H4 (cell line): Measurements from ENCODE around the gene PBXIP1. TPM values are rescaled to one million over a fixed set of nuclear protein-coding genes. Genes with fewer than 3 reads are reported as not detected.

ENCODE experiments used
- DNase-seq: peaks from one replicate; pipeline ENCODE4 v3.0.0-alpha.2; 2015; ENCODE audit warnings: low spot score
- total RNA-seq: library from RNA; depleted of rRNA; stranded (reverse); fragments of >200 nt; shearing (Covaris generic); gene quantifications from 2 replicates; pipeline ENCODE4 v1.2.3, GENCODE V29; 2014

Gene PBXIP1
- total RNA-seq, 1 experiment from 2014 or later = 22.8 TPM

DNA sequence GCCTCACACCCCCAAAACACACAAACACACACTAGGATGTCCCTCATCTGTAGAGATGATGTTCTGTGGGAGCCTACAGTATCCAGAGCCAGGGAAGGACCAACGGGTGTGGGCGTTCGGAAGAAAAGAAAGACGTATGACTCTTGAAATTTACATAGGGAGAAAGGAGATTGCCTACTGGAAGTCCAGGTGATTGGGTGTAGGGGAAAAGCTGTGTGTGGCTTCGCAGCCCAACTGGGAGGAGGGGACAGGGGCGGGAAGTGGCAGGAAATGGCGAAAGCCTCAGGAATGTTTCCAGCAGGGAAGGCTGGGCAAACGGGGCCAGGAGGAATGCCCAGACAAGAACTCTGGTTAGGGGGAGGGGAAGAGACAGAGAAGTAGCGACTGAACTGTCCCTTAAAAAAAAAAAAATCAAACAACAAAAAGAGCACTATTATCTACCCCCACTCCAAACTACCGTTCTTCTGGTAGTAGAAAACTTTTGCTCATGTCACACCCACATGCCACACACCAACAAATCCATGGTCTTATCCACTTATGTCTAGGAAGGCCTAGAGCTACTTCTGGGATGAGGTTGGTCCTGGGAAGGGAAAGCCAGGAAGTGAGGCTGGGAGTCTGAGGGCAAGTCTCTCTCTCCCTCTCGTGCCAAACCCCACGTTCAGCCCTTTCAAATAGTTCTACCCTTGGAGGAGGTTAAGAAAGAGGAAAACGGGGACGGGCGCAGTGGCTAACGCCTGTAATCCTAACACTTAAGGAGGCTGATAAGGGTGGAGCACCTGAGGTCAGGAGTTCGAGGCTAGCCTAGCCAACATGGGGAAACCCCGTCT is 16.8 kb upstream of the PBXIP1 start:
- DNase-seq = peak; percentile 98

DNA sequence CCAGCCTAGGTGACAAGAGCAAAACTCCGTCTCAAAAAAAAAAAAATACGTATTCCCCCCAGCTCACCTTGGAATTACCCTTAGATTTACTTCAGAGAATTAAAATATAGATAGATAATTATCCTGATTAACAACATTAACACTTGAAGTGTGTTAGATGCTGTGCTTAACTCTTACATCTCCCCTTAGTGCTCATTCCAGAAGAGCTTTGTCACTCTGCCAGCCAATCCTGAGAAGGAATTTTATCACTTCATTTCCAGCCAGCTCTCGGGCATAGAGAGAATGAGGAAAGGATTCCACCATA is 16.3 kb upstream of the PBXIP1 start:
- no peak for DNase-seq

DNA sequence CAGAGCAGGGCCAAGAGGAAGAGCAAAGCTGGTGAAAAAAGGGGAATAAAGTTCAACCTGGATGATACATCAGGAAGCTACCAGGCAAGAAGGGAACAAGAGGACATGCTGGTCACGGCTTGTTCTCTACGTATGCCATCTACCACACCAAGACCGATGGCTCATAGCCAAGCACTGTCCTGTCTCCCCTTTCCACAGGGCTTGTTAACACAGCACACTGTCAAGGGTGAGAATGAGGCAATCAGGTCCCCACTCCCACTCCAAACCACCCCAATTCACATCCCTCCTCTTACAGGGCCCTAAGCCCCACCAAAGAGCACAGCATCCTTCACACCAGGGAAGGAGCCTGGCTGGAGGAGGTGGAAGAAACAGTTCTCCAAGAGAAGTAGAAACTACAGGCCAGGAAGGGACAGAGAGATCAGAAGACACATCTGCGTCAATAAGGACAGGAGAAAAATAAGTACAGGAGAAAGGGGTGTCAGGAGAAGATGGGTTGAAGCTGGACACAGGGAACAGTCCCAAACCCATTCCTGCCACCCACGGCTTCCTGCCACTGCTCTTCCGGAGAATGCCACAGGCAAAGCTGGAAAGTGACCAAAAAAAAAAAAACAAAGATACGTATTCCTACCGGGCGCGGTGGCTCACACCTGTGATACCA is 15.6 kb upstream of the PBXIP1 start:
- peak; percentile 46 for DNase-seq

DNA sequence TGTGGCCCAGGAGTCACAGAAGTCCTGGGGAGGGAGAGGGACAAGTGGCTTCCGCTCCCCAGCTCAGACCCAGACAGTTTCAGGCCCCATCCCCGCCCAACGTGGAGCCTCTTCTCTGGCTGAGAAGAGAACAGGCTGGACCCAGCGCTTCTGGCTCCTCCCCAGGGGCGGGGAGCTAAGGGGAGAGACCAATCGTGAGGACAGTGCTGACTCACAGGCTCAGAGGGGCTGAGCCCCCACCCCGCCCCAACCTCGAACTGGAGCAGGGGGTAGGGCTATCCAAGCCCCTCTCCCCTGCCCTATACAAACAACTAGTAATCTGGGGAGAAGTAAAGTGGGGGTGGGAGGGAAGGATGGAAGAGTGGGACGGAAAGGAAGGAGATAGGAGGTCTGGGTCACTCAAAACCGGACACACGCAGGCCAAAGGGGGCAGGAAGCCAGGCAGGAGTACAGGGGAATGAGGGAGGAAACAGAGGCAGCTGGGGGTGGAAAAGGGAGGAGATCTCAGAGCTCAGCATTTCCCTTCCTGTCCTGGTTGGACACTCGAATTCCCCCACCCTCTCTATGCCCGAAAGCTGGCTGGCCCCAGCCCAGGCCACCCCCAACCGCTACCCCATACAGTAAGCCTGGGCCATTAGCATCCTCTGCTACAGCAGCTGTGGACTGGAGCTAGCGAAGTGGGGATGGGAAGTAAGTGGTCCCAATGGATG is 14.9 kb upstream of the PBXIP1 start, which contains the start of gene SHC1:
SHC1 (minus strand) TSS at position 117 of the 710 bp plus-strand sequence. CDS start 221 bp downstream, outside the sequence.
- DNase-seq = peak; percentile 94

DNA sequence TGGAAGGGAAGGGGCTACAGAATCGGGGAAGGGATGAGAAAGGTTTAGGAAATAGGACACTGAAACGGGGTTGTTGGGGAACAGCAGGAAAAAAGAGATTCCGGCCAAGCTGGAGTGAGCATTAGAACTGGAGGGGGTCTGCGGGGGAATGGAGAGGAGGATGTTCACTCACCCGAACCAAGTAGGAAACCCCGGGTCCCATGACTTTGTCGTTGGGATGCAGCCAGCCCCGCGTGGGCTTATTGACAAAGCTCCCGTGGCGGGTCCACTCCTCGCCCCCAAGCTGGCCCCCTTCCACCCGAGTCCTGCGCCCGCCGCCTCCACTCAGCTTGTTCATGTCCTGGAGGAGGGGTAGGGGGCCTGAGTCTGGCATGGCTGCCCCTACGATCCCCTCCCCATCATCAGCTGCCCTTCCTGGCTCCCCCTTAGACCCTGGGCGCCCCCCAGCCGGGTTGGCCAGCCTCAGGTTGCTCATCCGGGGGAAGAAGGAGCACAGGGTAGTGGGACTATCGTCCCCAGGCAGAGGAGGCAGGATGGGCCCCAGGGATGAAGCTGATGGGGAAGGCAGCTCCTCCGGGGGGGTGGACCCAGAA is 14.1 kb upstream of the PBXIP1 start:
- no peak for DNase-seq

DNA sequence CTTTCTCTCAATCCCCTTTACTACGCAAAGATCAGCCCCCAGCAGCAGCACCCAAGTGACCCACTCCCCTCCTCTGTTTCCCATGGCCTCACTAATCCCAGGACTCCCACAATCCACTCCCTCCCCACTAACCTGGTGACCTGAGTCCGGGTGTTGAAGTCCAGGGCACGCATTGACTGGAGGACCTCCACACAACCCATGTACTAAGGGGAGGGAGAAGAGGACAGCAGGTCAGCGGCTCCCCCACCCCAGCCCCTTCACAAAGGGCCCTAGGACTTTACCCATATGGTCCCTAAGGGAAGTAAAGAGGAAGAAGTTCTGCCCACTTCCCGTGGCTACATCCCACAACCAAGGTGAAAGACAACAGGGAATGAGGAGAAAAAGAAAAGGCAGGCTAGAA is 13.3 kb upstream of the PBXIP1 start:
- no peak for DNase-seq

DNA sequence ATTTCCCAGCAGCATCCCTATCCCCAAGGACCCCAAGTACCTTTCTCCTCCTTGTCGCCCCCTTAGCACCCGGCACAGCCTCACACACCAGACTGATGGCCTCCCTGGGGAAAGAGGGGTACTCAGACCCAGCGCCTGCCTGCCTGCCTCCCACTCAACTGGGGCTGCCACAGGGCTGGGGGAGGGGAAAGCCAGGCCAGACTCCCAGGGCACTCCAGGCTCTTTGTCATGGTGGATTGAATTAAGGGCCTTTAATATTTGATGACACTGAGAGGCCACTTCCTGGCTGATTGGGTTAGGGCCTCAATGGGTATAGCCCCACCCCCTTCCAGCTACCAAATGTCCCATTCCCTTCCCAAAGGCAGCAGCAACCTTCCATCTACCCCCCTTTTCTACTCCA is 12.8 kb upstream of the PBXIP1 start:
- no peak for DNase-seq

DNA sequence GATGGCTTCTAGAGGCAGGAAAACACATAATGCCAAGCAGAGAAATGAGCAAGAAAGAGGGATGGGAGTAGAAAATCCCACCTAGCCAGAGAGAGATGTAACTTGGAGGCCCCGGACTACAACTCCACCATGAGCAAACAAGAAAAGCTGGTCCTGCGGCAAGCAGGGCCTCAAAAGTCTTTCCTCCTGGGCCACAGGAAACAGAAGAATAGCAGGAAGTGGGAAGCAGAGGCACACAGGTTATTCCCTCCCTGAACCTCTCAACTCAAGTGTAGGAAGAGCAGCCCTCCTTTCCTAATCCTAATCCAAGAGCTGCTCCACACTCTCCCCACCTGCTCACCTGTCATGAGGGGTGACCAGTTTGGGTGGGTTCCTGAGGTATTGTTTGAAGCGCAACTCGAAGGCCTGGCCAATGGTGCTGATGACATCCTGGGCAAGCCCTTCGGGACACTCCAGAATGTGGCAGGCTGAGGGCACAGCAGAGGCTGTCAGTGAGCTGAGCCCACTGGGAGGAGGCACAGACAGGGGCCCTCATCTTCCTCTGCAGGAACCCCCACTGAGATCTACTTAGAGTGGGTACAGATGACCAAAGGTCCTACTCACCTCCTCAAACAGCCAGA is 11.5 kb upstream of the PBXIP1 start:
- DNase-seq = no peak

DNA sequence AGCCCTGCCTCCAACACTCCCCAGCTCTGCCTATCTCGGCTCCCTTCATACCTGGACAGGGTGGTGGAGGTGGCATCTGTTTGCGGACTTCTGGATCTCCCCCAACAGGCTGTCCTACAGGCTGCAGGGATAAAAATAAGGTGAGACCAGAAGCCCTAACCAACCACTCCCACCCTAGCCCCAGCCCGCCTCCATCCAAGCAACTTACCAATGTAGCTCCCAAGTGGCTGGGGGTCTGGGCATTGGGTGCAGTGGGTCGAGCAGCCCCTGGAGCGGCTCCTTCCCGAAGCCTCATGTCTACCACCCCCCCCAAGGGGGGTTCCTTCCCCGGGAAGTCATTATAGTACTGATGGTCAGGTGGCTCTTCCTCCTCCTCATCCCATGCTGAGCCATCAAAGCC is 10.2 kb upstream of the PBXIP1 start:
- DNase-seq = no peak

DNA sequence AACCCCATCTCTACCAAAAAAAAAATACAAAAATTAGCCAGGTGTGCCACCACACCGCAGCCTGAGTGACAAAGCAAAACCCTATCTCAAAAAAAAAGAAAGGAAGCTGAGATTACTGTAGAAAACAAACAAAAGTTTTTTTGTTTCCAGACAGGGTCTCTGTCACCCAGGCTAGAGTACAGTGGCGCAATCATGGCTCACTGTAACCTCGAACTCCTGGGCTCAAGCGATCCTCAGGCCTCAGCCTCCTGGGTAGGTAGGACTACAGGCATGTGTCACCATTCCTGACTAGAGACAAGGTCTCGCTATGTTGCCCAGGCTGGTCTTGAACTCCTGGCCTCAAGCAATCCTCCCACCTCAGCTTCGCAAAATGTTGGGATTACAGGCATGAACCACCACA is 8.5 kb upstream of the PBXIP1 start:
- no peak for DNase-seq

DNA sequence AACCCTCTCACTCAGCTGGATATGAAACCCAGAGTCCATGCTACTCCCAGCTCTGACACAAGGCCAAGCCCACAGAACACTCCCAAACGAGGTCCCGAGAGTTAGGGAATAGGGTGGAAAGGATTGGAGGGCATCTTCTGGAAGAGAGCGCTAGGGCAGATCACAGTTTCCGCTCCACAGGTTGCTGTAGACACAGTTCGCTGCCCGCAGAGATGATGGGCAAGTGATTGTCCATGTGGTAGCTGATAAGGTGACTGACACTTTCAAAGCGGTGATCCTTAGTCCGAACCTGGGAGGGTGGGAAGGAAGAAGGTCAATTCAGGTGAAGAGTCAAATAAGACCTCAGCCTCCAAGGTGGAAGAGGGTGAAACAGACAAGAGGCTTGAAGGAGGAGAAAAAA is 7.7 kb upstream of the PBXIP1 start:
- DNase-seq = no peak

DNA sequence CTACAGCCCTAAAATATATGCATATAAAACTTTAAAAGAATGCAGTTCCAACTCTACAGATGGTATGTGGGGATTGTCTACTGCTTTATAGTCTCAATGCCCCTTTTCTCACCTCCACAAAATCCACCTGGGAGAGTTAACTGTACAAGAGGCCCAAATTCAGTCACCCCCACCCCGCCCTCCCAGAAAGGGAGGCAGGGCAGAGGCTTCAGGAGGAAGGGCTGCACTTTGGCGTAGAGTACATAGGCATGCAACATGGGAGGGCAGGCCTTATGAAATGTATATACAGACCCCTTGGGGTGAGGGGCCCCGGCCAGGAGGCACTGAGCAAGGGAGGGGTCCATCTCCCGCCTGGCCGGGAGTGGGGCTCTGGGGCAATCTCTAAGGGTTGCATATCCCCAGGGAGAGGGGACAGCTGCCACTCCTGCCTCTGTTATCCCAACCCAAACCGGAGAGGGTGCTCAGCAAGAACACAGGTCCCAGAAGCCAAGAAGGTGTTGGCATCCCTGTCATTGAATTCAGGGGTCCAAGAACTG is 7.0 kb upstream of the PBXIP1 start:
- DNase-seq = no peak

DNA sequence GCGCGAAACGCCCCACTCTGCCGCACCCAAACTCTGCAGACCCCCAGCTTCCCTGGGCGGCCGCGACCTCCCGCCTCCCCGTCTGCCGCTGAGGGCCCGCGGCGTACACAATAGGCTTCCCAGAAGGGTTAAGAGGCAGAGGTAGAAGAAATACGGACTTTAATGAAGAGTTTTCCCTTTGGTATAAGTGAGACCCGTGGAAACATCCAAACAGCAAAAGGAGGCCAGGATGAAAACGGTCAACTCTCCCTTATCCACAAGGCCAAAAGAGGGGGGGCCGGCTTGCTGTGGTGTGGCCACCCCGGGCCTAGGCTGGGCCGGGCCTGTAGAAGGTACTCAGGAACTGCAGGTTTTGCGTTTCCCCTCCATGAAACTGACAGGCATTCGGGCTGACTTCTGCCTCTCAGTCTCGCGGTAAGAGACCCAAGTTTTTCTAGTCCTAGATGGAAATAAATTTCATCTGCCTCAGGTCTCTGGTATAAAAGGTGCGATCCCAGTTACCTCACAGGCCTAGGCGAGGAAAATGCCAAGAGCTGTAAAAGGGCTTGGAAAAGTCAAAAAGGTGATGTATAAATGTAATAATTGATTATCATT is 6.4 kb upstream of the PBXIP1 start:
- DNase-seq = no peak

DNA sequence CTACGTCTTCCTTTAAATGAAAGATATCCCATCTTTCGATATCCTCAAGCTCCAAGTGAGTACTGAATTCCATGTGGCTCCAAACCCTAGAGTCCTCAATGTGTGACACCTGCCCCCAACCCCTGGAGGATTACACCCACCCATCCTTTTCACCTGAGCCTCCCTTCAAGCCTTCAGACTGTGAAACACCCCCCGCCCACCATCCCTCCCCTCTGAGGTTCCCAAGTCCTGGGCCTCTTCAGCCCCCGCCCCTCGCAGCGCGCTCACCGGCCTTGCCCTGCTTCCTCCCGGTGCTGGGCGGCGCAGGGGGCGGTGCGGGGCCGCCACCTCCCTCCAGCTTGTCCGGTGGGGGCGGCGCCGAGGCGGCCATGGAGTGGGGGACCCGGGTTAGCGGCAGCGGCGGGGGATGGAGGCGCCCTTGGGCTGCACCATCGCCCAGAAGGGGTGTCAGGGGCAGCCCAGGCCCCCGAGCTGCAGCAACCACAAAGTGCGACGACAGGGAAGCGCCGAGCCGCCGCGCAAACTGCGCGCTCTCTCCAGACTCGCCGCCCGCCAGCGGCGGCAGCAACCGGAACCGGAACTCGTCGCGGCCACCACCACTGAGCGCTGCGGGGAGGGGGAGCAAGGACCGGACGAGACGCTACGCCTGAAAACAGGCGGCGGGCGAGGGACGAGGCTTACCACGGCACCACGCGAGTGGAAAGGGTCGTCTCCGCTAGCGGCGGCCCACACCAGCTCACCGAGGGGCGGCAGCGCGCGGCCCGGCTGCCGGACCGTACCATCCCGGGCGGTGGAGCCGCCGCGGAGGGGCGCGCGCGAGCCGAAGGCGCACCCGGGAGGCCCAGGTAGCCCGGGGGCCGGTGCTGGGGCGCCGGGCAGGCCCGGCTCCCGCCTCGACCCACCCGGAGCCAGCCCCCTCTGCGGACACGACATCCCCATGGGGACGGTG is 5.6 kb upstream of the PBXIP1 start, which contains the start of gene PYGO2:
PYGO2 (minus strand) TSS at position 576 of the 949 bp plus-strand sequence; CDS start at position 370, 206 bp downstream.
- peak; percentile 66 for DNase-seq

DNA sequence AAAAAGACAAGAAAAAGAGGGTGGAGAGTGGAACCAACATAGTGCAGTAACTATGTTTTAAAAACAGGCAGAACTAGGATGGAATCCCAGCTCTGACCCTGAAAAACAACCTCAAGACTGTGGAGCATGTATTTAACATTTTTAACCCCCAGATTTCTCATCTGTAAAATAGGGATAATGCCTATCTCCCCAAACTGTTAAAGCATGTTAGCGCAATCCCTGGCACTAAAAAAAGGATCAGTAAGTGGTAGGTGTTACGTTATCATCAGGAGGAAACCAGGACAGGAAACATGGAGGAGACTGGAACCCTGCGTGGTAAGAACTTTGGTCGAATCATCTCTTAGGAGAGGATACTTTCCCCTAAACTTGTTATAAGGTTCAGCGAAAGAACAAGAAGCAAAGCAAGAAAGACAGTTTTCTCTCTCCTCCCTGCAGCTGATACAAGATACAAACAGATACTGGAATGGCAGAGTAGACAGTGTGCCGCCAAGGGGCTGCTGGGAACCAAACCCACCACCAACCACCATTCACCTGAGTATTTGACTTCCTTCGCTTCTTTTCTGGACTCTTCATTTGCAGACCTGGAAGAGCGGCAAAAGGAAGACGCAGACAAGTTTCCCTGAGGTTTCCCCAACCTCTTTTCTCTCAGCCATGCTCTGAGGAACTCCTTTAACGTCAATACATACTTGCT is 4.7 kb upstream of the PBXIP1 start:
- DNase-seq = no peak

DNA sequence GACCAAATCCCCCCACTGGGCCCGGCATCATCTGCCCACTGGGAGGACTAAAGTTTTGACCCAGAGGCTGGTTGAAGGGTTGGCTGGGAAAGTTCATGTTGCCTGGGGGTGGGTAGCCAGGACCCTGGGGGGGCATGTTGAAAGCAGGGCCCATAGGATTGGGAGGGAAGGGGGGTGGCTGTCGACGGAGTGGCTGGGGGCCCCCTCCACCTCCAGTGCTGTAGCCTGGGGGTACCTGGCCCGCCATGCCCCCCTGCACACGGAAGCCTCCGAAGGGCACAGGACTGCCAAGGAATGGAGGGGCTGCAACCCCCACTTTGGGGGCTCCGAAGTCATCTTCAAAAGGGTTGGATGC is 3.5 kb upstream of the PBXIP1 start:
- no peak for DNase-seq

DNA sequence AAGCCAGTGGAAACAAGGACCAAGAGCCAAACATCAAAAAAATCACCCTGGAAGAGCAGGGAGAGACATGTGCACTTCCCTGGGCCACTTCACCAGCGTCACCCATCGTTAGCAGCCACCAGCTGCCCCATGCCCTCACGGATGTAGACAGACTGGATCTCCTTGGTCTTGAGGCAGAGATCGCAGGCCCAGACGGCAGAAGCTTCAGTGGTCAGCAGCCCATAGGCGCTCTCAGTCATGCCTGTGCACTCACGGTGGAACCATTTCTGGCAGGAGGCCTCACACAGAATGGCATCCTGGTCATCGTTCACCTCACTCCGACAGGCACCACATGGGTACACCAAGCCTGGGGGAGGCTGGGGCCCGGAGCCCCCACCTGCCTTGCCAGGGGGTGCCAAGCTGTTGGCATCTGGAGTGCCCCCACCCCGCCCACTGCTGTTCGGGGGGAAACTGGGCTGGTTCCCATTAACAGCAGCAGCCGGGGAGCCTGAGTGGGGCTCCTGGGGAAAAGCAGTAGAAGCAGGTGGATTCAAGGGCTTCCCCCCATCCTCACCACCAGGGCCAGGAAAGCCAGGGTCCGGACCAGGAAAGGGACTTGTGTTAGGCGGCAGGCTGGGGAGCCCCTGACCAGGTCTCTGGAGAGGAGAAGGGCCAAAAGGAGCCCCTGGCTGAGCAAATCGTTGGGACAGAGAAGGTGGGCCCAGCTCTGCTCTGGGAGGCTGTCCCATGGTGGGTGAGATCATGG is 3.0 kb upstream of the PBXIP1 start:
- no peak for DNase-seq

DNA sequence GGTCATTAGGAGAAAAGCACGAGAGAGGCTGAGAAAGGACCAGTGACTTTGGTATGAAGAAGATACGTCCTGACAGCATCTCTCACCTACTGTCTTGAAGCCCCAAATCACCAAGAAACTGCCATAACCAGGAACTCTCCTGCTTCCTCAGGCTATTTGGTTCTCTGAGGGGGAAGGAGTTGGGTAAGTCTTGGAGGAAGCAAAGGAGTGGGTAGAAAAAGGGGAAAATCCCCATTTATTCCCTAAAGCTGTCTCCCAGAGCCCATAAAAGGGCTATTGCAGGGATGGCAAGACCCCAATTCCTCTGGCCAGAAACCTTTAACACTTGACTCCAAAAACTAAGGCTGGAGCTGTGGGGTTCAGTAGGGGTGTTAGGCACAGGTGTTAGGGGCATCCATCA is 2.1 kb upstream of the PBXIP1 start:
- DNase-seq = no peak
